ENCODE results near the gene TEX38. TPM values are rescaled to one million over a fixed set of nuclear protein-coding genes. Genes with fewer than 3 reads are reported as not detected.
A peak's percentile ranks its signal among the peaks of the same experiment; 100 is the strongest.
"Not testable (repeated sequence)": the region's sequence is repeated elsewhere in the genome, so short reads cannot be mapped to it uniquely, and the experiment has no call there.

Gene TEX38
- total RNA-seq, 2 donors from 2014 or later = 0.55 TPM; not detected in 1

DNA sequence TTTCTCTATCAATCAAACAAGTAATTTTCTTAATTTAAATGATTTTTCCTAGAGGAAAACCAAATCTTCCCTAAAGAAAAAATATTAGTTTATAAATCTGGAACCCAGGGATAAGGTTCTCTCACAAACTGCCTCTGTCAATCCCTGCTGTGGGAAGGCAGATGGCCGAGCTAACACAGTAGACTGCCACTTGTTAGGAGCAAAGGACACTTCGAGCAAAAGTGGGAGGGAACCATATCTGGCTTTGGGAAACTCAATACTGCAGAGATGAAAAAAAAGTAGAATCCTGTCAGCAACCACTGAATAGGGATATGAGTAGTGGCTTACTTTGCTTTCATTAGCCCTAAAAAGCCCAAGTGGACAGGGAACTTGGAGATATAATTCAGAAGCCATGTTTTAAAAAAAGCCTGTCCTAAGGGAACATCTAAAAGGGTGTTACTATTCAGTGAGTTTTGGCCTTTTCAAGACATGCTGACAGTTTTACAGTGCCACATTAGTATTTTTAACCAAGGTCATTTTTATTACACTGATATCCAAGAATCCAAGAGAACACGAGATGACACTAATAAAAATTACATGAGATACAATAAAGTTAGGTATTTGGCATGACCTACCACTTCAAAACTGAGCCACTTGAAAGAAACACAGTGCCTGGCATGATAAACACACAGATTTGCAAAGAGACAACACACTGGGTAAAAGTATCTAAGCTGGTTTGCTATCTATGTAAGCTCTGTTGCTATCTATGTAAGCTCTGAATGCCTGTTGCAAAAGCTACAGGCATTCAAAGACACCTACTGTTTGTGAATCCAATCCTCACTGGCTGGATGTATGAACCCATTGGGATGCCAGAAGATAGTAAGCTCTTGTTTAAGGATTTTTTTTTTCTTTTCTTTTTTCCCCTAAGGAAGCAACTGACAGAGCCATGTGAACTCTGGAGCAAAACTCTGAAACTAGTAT is 21.4 kb downstream of the TEX38 start:
- ATAC-seq (no peak), DNase-seq (ENCODE audit: low spot score in 2 of 2) (no peak)
- peaks cover 0 to 6% of the 10 kb centered on the region in 2 donors for H3K9me3 Mint-ChIP-seq
- peaks cover 21 to 22% of the 10 kb centered on the region in 2 donors for H3K36me3 Mint-ChIP-seq
- peak overlapping the region in 1 of 2 donors; percentile 29 for H3K27ac Mint-ChIP-seq

DNA sequence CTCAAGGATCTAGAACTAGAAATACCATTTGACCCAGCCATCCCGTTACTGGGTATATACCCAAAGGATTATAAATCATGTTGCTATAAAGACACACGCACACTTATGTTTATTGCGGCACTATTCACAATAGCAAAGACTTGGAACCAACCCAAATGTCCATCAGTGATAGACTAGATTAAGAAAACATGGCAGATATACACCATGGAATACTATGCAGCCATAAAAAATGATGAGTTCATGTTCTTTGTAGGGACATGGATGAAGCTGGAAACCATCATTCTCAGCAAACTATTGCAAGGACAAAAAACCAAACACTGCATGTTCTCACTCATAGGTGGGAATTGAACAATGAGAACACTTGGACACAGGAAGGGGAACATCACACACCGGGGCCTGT is 23.0 kb downstream of the TEX38 start:
- H3K27ac Mint-ChIP-seq; DNase-seq (ENCODE audit: low spot score in 2 of 2); ATAC-seq; H3K9me3 Mint-ChIP-seq: not testable (repeated sequence)
- H3K36me3 Mint-ChIP-seq = peaks cover 11 to 14% of the 10 kb centered on the region in 2 donors

DNA sequence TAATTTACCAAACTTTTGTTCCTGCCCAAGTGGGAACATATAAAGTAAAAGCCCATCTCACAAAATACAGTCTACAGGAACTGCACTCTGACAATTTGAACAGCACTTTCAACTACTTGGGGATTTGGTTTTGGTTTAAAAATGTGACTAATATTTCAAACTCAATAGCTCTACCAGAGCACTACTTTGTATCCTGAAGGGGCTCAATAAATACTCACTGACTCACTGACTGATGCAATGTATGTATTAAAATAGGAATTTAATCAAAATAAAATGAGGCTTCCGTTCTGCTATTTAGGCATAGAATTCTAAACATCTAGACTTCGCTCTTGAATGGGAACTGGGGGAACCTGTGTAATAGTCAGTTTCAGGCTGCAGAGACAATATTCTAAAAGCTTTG is 25.4 kb downstream of the TEX38 start:
- Mint-ChIP-seq H3K9me3 (peaks cover 0 to 6% of the 10 kb centered on the region in 2 donors), H3K36me3 (peaks cover 11 to 14% of the 10 kb centered on the region in 2 donors), H3K27ac (no peak overlapping the region)
- ATAC-seq (no peak), DNase-seq (ENCODE audit: low spot score in 2 of 2) (no peak)

- Mint-ChIP-seq H3K9me3 (peaks cover 0 to 6% of the 10 kb centered on the region in 2 donors), H3K27ac (no peak overlapping the region), H3K36me3 (peaks cover 14 to 20% of the 10 kb centered on the region in 2 donors)
- DNase-seq (ENCODE audit: low spot score in 2 of 2) (no peak), ATAC-seq (peak in 1 of 2 donors; percentile 26)
Observed at GRCh38 chr1:46699666-46700065, 28.0 kb downstream of the TEX38 start.

DNA sequence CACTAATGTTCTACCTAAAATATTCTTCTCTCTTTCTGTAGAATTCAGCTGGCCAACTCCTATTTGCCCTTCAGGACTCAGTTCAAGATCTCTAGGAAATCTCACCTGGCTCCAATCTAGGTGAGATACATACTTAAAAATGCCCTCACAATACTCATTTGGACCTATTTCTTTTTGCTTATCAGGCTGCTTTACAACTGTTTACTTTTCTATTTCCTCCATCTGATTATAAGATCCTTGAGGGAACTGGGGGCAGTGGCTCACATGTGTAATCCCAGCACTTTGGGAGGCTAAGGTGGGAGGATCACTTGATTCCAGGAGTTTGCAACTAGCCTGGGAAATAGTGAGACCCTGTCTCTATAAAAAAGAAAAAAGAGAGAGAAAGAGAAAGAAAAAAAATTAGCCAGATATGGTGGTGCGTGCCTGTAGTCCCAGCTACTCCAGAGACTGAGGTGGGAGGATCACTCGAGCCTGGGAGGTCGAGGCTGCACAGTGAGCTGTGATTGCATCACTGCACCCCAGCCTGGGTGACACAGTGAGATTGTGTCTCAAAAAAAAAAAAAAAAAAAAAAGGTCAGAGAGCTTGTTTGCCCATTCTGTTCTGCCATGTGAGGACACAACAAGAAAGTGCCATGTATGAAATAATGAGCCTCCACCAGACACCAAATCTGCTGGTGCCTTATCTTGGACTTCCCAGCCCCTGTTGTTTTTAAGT is 32.4 kb downstream of the TEX38 start:
- ATAC-seq (no peak), DNase-seq (ENCODE audit: low spot score in 2 of 2) (no peak)
- peak overlapping the region; percentile 18 to 91 for H3K27ac Mint-ChIP-seq
- peaks cover 0 to 25% of the 10 kb centered on the region in 2 donors for H3K36me3 Mint-ChIP-seq
- no peaks in the 10 kb centered on the region for H3K9me3 Mint-ChIP-seq

- H3K36me3 Mint-ChIP-seq = peaks cover 0 to 30% of the 10 kb centered on the region in 2 donors
- no peak for ATAC-seq
- no peaks in the 10 kb centered on the region for H3K9me3 Mint-ChIP-seq
- DNase-seq (ENCODE audit: low spot score in 2 of 2) = no peak
- no peak overlapping the region for H3K27ac Mint-ChIP-seq
Observed at GRCh38 chr1:46705408-46705807, 33.8 kb downstream of the TEX38 start.

GRCh38 chr1:46708121-46708520 is 36.5 kb downstream of the TEX38 start:
- Mint-ChIP-seq H3K9me3 (no peaks in the 10 kb centered on the region), H3K36me3 (peaks cover 0 to 30% of the 10 kb centered on the region in 2 donors), H3K27ac (no peak overlapping the region)
- ATAC-seq (no peak), DNase-seq (ENCODE audit: low spot score in 2 of 2) (no peak)

- Mint-ChIP-seq H3K36me3 (peaks cover 14 to 16% of the 10 kb centered on the region in 2 donors), H3K9me3 (no peaks in the 10 kb centered on the region), H3K27ac (no peak overlapping the region)
- ATAC-seq (no peak), DNase-seq (ENCODE audit: low spot score in 2 of 2) (no peak)
Observed at GRCh38 chr1:46714976-46715375, 43.3 kb downstream of the TEX38 start.

GRCh38 chr1:46717654-46718053 is 46.0 kb downstream of the TEX38 start:
- Mint-ChIP-seq H3K9me3 (no peaks in the 10 kb centered on the region), H3K36me3 (peaks cover 14 to 16% of the 10 kb centered on the region in 2 donors), H3K27ac (peak overlapping the region; percentile 85 to 99)
- DNase-seq (ENCODE audit: low spot score in 2 of 2) (no peak), ATAC-seq (no peak)

- peak overlapping the region; percentile 85 to 99 for H3K27ac Mint-ChIP-seq
- no peak for DNase-seq (ENCODE audit: low spot score in 2 of 2)
- no peaks in the 10 kb centered on the region for H3K9me3 Mint-ChIP-seq
- H3K36me3 Mint-ChIP-seq = peaks cover 14 to 16% of the 10 kb centered on the region in 2 donors
- ATAC-seq = no peak
Observed at GRCh38 chr1:46718340-46718726, 46.7 kb downstream of the TEX38 start.

GRCh38 chr1:46718727-46719622 is 47.3 kb downstream of the TEX38 start, which contains the start of gene EFCAB14:
Gene EFCAB14, minus strand, starts transcription at chr1:46719114. Its CDS starts 1,027 bp downstream, at chr1:46718087.
- ATAC-seq (peak; percentile 96 to 99), DNase-seq (ENCODE audit: low spot score in 2 of 2) (peak; percentile 99)
- Mint-ChIP-seq H3K27ac (peak within 1 kb of the TSS; percentile 85 to 99), H3K36me3 (peaks cover 14 to 16% of the 10 kb centered on the region in 2 donors), H3K9me3 (no peaks in the 10 kb centered on the region)

GRCh38 chr1:46719689-46720088 is 48.0 kb downstream of the TEX38 start:
- peaks cover 14 to 16% of the 10 kb centered on the region in 2 donors for H3K36me3 Mint-ChIP-seq
- no peaks in the 10 kb centered on the region for H3K9me3 Mint-ChIP-seq
- peak overlapping the region; percentile 83 to 85 for H3K27ac Mint-ChIP-seq
- DNase-seq (ENCODE audit: low spot score in 2 of 2) (no peak), ATAC-seq (peak in 1 of 2 donors; percentile 50)

DNA sequence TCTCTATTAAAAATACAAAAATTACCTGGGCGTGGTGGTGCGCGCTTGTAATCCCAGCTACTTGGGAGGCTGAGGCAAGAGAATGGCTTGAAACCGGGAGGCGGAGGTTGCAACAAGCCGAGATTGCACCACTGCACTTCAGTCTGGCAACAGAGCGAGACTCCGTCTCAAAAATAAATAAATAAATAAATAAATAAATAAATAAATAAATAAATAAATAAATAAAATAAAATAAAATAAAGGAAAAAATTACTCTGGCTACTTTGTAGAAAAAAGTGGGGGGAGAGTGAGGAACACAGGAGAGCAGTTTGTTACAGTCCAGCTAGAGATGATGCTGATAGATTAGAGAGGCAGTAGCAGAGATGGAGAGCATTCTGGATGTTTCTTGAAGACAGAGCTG is 48.7 kb downstream of the TEX38 start:
- Mint-ChIP-seq H3K27ac (peak overlapping the region in 1 of 2 donors; percentile 85), H3K36me3 (peaks cover 14 to 16% of the 10 kb centered on the region in 2 donors)
- not testable (repeated sequence) for DNase-seq (ENCODE audit: low spot score in 2 of 2); H3K9me3 Mint-ChIP-seq; ATAC-seq

DNA sequence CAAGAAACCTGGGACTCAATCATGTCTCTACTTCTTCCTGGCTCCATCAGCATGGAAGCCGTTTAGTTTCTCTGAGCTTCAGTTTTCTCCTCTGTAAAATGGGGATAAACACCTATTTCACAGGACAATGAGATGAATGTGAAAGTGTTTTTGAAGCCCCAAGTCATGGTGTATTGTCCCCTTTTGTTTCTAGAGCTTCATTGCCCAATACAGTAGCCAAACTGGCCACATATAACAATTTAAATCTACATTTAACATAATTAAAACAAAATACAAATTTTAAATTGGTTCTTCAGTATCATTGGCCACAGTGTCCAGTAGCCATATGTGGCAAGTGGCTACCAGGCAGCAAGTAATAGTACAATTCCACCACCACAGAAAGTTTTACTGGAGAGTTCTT is 49.5 kb downstream of the TEX38 start:
- Mint-ChIP-seq H3K27ac (peak overlapping the region in 1 of 2 donors; percentile 57), H3K36me3 (peaks cover 14 to 16% of the 10 kb centered on the region in 2 donors), H3K9me3 (no peaks in the 10 kb centered on the region)
- DNase-seq (ENCODE audit: low spot score in 2 of 2) (no peak), ATAC-seq (no peak)

GRCh38 chr1:46721686-46722205 is 50.1 kb downstream of the TEX38 start:
- Mint-ChIP-seq H3K36me3 (peaks cover 14 to 15% of the 10 kb centered on the region in 2 donors), H3K27ac (peak overlapping the region; percentile 29 to 57), H3K9me3 (no peaks in the 10 kb centered on the region)
- DNase-seq (ENCODE audit: low spot score in 2 of 2) (no peak), ATAC-seq (no peak)

All from activated naive CD4-positive, alpha-beta T cell treated with anti-CD3 and anti-CD28 coated beads, Interleukin-2, amount 50 U/mL, for 72 hours (primary cell).